Activated CD4-positive, CD25-positive, alpha-beta regulatory T cell treated with anti-CD3 and anti-CD28 coated beads, Interleukin-2, amount 50 U/mL, for 72 hours (primary cell): Measurements from ENCODE around the gene SDCCAG8.

Experiments used
- DNase-seq: peaks from one replicate; pipeline ENCODE4 v3.0.0; 2021

The SDCCAG8 gene

DNA sequence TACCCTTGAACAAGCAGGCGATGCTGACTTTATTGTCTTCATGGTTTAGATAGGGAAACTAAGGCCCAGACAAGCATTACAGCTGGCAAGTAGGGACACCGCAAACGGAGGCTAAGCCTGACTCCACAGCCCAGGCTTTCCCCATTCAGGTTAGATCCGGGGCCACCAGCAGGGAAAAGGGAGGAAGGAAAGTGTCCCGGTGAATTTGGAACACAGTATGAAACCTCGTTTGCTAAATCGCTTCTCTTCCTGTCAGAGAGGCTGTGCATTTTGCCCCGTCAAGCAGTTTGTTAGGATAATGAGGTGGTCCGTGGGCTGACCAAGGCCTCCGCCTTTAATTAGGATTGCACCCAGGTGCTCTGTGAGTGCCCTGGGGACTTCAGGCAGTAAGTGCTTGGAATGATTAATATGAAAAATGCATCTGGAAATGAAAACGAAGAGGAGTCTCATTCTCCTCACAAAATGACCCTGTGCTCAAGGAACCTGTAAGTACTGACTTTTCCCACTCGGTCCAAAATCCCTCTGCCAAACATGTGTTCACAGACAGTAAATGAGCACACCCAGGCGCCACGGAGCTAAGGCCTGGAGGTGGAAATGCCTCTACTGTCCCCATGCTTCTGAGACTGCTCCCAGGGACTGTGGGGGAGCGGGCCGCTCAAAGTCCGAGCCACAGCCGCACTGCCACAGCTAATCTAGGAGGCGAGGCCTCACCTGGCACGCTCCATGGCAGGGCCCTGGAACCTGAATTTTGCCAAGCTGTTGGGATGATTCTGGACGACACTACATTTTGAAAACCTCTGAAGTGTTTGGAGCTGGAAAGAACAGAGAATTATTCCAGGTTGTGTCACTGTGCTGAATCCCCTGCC is 234.1 kb downstream of the SDCCAG8 start:
- DNase-seq = no peak

DNA sequence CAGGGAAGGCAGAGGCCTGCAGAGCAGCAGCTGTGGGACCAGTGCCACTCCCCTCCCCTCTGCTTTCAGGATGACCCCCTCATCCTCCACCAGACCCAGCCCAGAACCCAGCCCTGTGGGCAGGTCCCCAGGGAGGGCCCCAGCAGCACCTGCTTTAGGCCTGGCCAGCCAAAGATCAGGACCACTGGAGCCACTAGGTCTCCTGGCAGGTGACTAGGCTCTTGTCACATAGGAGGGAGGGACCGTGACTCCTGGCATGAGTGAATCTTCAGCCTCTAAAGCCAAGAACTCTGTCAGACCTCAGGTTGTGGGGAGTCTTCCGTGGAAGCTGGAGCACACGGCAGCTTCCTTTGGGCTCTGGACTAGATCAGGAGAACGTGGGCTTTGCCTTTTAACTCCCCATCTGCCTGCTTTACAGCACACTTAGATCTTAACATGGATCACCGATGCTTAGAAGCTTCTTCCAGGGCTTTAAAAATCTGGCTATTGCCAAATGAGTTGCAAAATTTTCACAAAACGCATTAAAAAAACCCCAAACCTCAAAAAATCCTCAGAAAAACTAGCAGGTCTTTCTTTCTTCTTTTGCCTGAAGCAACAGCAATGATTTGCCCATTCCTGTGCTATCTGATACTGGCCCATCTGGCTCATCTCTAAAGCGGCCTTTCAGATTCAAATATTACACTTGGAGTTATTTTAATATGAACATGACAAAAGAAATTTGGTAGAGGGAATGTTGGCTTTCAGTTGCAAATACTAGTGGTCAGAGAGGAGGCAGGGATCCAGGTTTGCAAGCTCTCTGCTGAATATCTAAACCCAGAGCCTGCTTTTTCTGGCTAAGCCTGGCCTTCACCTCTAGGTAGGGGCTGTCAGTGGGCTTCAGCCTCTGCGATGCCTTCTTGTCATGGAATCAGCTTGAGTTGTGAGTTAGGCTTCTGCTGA is 235.2 kb downstream of the SDCCAG8 start:
- no peak for DNase-seq

DNA sequence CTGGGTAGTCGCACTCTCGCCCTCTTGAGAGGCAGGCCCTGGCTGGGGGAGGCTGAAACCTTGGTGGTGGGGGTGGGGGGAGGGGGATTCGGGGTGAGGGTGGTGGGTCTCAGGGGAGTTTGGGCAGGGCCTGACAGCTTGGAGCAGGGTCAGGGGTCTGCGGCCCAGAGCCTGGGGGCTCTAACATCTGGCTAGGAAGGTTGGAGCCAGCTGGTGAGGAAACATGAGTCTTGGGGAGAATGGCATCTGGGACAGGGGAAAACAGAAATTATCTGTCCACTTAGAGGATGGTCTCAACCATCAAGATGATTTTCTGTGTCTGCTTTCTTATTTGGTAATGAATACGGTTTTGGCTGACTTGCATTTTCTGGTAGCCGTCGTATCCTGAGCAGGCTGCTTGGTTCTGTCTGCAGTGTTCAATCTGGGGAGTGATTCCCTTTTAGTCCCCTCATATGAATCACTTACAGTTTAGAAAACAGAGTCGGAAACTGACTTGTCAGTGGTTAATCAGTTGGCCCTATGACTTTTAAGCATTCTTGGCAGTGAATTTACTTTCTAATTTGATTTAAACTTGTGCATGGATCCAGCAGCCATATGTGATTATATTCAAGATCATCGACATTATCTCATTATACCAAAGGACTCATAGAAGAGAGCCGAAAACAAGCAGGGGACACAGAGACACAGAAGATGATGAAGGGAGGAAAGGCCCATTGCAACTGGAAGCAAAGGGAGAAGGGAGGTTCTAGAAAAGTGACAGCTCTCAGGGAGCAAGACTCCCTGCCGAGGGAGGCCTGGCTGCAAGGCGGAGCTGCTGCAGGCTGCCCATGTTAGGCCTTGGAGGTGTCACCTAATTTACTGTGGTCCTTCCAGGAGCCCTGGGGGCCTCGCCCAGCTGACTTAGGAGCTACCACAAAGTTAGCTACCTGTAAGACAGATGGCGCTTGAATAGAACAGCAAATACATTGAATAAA is 237.6 kb downstream of the SDCCAG8 start:
- no peak for DNase-seq

DNA sequence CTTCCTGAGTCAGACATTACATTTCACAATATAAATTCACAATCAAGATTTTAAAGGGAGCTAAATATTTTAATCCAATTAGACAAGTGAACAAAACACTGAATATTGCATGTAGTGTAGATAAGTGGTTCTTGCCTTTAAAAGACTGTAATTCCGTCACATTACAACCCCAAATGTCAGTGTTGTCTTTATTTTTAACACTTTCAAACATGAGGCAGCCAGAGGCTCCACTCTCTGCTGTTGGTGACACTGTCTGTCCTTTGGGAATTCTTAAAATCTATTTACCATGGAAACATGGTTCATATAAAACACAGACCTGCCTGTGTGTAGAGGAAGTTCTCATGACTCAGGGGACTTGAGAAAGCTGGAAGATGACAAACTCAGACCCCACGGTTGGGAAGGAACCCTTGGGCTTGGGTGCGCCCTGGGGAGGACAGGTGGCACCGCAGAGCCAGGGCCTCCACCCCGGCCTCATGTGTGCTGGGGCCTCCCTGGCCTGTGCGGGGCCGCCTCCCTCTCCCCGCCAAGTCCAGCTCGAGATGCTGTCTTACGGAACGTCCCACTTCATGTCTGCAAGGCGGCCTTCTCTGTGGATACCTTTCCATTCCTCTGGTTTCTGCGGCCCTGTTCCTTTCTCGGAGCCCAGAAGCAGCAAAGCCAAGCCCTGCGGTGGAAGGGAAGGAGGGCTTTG is 239.0 kb downstream of the SDCCAG8 start:
- DNase-seq = no peak

DNA sequence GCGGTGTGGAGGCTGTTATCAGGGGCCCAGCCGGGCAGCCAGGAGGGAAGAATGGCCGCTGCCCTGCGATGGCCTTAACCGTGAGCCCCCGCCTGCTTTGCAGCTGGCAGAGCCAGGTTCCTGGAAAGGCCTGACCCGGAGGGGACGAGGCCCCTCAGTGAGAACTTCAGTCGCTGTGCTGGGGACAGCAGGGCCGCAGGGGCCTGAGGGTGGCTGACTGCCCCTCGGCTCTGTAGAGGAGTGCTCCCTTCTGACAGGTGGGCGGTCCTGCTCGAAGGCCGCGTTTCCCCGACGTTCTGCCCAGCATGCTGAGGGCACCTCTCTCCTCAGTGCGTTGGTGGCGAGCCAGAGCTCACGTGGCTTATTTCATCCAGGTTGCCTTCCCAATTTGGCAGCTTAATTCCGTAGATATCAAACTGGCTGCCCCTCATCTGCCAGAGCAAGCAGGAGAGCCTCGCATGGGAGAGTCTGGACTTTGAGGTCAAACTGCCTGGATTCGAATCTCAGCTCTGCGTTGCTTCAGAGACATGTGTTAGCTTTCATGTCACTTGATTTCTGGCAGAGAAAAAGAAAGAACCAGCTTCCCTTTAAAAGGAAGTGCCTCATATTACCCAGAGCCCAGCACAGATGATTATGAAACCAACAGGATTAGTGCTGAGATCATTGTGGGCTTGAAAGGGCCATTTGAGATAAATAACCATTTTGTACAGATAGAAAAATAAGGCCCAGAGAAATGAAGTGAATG is 239.8 kb downstream of the SDCCAG8 start:
- DNase-seq = no peak

DNA sequence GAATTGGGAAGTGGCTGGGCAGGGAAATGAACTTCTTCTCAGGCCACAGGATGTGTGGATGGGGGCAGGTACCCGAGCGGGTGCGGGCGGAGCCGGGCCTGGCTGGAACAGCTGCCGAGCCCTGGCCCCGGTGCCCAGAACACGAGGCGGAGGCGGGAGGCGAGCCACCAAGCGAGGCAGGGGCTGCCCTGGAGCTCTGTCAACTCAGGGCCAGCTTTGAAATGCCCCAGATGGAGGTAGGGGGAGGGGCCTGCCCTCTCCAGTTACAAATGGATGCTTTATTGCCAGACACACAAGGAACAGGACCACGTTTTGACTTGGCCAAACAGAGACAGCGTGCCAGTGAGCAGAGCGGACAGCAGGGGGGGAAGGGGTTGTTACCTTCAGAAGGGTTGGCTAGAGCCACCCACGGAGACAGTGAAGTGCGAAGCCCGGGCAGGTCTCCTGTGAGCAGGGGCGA is 240.4 kb downstream of the SDCCAG8 start:
- no peak for DNase-seq

DNA sequence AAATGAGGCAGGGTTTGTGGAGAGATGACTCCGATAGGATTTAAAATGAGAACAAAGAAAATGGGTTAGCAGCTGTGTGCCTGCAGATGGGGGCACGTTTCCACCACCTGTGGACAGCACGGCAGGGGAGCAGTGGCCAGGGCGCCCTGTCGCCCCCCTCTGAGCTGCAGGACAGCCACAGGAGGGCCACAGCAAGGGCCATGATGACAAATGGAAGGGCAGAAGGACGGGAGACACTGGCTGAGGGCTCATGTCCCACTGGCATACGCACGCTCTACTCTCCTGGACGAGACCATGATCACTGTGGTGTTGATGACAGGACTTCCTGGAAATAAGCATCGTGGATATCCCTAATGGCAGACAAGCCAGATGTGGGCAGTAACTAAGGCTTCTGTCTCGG is 241.0 kb downstream of the SDCCAG8 start:
- no peak for DNase-seq

DNA sequence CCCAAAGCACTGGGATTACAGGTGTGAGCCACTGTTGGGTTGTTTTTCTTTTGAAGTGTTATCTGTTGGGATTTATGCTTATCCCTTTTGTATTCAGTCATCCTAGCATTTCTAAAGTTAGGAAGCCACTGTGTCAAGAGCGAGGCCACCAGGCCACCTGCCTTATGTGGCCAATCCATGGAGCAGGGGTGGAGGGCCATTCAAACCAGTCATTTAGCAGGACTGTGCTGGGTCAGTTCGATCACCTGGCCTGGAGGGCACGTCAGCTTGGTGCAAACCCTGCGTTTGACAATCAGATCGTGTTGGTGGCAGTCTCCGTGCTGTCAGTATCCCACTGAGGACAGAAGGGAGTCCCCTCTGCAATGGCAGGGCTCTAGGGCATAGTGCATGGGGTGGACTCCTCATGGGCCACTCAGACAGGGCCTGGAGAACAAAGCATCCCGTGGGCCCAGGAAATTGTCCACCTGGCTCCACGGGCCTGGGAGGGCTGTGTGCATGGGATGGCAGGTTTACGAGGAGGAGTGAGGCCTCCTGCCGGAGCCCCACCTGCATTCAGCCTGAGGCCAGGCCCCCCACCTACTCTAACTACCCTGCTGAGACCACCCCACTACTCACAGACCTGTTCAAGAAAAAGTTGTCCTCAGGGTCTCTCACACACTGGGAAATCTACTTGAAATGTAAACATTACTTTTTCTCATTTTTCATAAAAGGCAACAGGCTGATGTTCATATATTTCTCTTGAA is 242.3 kb downstream of the SDCCAG8 start:
- DNase-seq = no peak

DNA sequence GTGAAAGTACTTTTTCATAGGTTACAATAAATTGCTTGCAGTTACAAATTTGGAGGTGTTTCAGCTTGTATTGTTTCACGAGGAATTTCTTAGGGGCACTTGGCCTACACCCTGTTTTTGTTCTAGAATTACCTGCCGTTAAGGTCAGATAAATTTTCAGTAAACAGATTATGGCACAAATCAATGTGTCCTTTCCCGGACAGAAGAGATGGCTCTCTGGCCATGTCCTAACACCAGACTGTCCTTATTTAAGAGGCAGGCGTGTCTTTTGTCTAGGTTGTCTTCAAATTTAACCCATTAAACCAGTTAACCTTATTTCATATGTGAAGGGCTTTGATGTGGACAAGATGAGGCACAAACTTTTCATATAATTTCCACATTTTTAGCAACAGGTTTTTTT is 243.4 kb downstream of the SDCCAG8 start:
- DNase-seq = no peak

DNA sequence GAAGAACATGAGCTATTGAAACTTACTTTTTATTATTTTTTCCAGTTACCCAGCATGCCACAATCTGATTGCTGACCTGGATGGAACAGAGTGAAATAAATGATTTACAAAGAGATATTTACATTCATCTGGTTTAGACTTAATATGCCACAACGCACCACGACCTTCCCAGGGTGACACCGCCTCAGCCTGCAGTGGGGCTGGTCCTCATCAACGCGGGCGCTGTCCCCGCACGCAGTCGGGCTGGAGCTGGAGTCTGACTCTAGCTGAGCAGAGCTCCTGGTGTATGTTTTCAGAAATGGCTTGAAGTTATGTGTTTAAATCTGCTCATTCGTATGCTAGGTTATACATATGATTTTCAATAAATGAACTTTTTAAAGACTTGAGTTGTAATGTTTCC is 243.9 kb downstream of the SDCCAG8 start:
- DNase-seq = no peak

DNA sequence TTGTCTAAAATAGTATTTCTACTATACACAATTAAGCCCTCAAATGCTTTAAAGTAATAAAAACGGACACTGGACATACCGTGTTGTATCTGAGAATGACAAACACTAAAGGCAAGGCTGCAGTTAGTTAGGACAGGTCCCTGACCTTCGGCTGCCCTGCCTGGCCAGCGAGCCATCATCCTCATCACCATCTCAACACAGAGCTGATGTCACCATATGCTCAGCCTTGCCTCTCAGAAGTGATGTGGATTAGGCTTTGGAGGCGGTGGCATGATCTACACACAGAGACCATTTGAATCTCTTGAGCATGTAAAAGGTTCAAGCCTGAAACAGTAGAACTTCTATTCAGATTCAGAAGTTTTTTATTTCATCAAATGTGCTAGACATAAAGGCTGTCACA is 244.7 kb downstream of the SDCCAG8 start:
- no peak for DNase-seq

DNA sequence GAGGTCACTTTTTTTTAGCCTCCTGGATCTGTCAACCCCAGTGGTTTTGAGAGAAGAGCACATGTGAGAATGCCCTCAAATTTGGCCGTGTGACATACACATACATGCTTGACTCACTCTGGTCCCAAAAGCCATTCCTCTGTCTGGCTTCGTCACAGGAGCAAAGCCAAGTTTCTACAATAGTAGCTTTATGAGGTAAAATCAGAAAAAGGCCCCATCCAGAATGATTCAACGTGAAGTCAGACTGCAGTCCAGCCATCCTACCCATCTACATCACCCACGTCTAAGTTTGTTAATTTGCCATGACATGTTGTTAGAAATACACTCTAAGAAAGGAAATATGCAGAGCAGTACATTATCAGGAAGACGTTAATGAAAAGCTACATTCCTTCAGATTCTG is 245.2 kb downstream of the SDCCAG8 start:
- DNase-seq = no peak

DNA sequence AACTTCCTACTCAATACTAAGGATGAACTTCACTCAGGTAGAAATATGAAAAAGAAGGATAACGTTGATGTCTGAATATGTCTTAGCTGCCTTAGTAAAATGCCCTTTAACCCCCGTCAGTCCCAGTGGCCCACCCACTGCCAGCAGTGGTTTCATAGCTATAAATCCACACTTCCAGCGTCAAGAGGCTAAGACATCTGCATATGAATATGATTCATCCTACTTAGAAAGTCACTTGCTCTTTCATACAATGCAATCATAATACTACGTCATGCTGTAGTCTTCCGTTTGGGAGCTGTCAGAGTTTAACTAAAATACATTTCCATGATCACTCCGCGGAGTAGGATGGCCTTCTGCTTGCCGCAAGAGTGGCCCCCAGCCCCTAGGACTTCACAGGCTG is 247.3 kb downstream of the SDCCAG8 start:
- no peak for DNase-seq

DNA sequence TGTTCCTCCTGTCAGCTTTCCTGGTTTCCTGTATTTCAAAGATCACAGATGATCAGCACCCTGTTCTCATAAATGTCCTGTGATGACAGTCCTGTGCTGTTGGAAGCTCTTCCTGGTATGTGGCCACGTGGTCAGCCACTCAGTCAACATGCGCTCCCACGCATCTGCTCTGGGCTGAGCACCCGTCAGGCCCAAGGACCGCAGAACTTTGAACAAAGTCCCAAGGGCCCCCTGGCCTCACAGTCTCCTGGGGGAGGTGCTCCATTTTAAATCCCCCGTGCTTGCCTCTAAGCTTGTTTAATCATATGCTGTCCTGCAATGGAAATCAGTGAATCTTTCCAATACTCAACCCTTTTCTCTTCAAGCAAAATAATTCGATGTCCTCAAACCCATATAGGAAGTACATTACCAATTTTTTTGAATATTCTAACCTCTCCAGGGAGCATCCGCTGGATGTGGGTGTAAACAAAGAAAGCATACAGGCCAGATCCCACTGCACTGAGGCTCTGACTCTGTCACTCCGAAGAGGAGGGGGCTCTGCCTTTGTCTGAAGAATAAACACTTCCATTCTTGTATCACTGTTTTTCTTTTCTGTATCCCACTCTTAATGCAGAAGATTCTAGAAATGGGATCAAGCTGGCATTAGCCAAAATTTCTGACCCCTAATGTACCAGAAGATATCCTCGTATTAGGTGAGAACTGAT is 250.3 kb downstream of the SDCCAG8 start:
- no peak for DNase-seq

DNA sequence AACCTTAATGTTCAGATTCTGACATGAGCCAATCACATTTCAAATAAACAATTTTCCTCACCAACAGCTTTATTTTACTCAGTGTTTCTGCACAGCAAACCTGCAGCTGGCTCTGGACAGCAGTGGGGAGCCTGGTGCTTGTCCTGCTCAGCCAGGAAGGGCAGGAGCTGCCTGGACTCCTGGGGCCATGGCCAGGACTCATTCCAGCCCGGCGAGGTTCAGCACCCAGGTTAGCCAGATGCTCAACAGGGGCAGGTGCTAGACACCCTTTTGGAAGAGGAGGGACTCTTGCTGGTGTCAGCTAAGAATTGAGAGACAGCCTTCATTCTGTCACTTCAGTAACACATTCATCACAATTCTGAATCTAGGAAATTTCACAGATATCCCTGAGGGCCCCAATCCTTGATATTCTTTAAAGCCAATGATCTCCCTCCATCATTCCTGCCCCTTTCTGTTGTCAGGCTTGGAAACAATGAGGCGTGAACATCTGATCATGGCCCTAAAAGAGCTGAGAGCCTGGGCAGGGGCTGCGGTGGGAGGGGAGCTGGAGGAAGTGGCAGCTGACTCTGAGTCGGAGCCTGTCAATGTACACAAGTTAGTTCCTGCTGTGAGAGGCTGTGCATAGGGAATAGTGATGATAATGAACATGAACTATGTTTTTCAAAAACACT is 251.3 kb downstream of the SDCCAG8 start:
- no peak for DNase-seq

DNA sequence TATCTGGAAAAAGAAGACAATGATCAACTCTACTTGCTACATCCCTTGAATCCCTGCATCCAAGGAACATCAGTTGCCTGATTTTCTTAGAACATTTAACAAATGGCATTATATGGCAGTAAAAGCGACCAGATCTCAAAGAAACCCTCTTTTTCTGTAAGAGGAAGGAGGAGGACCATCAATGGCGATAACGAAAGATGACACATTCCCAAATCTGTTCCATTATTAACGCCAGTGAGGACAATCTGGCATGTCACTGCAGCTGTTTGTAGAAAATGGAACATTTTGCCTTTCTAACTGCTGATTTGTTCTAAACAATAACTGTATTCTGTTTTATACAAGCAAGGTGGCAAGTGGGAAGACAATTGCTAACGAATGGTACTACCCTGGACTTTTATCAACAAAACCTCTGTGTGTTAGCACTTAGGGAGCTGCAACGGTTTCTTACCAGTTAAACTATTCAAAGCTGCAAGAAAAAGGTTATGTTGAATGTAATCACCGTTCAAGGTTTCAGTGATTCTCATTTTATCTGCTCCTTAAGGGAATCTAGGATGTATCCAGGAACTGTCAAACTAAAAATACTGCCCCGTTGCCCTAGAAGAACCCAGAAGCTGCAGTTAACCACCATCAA is 251.9 kb downstream of the SDCCAG8 start:
- no peak for DNase-seq

DNA sequence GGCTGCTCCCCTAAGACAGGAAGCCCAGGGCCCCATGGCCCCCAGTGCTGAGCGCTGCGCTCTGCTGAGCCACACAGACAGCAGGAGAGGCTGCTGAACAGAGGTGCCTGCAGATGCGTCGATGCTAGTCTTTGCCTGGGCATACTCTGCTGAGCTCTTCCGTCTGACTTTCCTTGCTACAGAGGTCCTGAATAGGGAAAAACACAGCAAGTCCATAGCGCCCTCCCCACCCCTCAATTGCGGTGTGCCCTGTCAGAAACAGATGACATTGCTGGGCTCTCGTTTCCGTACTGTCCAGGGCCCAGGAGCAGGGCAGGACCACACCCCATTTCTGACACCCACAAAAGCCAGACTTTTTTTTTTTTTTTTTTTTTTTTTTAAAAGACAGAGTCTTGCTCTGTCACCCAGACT is 252.5 kb downstream of the SDCCAG8 start:
- DNase-seq = no peak

DNA sequence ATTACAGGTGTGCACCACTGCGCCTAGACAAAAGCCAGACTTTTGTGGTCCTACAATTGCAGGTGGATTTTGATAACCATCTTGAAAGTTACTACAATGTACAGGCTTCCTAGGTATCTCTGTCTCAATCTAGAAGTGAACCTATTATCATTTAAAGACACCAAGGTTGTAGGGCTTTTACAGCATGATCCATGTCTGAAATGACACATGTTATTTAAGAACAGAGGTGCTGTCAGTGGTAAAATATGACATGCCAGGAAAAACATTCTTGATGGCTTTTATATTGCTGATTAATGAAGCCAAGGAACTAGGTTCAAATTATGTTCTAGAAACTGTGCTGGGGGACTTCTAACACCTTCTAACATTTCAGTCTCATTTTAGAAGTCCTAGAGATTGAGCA is 253.1 kb downstream of the SDCCAG8 start:
- DNase-seq = no peak

DNA sequence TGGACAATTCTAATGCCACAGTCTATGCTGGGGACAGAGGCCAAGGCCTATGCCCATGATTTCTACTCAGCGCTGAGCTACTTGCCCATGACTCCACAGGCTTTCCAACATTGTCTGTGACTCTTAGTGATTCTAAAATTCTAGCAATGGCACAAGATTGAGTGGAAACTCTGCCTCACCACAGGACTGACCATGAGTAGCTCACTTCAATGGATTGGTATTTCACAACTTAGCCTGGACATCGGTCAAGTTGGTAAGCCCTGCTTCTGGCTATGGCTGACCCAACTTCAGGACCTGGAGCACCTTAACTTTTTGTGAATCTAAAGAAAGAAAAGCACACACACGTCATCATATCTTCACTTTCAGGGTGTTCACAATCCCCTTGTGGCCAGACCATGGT is 255.1 kb downstream of the SDCCAG8 start:
- no peak for DNase-seq
